ENCODE results near the gene ERMN. TPM values are rescaled to one million over a fixed set of nuclear protein-coding genes. Genes with fewer than 3 reads are reported as not detected.

Gene ERMN
- total and polyA plus RNA-seq, 4 donors = 0.51 to 1.6 (median 0.62) TPM

DNA sequence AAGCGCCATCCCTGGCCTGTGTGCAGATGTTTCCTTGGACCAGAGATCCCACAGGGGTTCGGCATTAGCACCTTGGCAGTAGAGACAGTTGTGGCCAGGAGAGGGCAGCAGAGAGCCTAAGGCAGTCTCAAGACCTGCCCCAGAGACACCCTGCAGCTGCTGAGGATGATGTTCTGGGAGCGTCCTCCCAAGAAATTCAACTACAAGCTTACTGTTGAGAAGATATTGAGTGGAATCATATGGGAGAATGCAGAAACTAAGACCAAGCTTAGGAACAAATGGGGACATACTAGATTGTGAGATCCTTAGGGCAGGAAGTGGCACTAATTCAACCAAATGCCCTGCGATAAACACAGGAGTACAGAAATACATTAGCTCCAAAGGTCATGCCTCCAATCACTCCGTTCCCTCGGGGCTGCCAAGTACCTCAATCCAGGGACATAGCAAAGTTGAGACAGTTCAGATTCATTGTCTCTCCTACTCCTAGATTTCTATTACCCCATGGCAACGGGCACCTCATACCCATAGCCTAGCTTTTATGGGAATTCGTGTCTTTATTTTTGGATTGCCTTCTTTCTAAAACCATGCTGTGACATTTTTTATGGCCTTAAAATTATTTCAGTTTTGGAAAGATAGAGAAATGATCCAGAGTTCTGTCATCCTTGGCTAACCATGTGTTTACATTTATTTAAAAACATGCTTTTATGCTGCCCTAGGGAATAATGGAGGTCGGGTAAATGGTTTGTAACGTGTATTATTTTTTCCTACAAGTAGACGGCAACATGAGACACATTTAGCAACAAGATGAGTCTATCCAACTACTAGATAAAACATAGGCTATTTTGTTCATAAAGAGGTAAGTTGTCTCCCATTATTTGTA lies 2.2 kb upstream of the ERMN start:
- Histone ChIP-seq H3K9me3 (ENCODE audit: control insufficient read depth in 4 of 4, insufficient read depth in 3 of 4, low read length in 3 of 4) (no peaks in the 10 kb centered on the region), H3K36me3 (ENCODE audit: control insufficient read depth in 4 of 4, insufficient read depth in 4 of 4, low read length in 4 of 4) (no peaks in the 10 kb centered on the region), H3K4me1 (ENCODE audit: control insufficient read depth in 5 of 5, insufficient read depth in 5 of 5, low read length in 5 of 5) (peaks cover 0 to 11% (median 4%) of the 10 kb centered on the region in 5 donors), H3K4me3 (no peak overlapping the region), H3K27me3 (ENCODE audit: control insufficient read depth in 3 of 3, insufficient read depth in 3 of 3, low read length in 2 of 3) (no peaks in the 10 kb centered on the region), H3K9ac (ENCODE audit: insufficient read depth in 1 of 2, low read length in 2 of 2) (no peak overlapping the region), H3K27ac (ENCODE audit: low read depth in 1 of 2, low read length in 1 of 2) (no peak overlapping the region)
- ATAC-seq (ENCODE audit: insufficient read depth, low FRiP score) (peak; percentile 90), DNase-seq (peak in 2 of 3 donors; percentile 79 to 85)
- WGBS, 2 donors = 46 to 58% methylated on average over 11 of the region's 11 CpGs
- TF ChIP-seq, protein P1, sequence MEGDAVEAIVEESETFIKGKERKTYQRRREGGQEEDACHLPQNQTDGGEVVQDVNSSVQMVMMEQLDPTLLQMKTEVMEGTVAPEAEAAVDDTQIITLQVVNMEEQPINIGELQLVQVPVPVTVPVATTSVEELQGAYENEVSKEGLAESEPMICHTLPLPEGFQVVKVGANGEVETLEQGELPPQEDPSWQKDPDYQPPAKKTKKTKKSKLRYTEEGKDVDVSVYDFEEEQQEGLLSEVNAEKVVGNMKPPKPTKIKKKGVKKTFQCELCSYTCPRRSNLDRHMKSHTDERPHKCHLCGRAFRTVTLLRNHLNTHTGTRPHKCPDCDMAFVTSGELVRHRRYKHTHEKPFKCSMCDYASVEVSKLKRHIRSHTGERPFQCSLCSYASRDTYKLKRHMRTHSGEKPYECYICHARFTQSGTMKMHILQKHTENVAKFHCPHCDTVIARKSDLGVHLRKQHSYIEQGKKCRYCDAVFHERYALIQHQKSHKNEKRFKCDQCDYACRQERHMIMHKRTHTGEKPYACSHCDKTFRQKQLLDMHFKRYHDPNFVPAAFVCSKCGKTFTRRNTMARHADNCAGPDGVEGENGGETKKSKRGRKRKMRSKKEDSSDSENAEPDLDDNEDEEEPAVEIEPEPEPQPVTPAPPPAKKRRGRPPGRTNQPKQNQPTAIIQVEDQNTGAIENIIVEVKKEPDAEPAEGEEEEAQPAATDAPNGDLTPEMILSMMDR (IDR thresholded peaks at IDR 0.05; ENCODE audit: control extremely low read depth, extremely low read depth) = peak; percentile 61

DNA sequence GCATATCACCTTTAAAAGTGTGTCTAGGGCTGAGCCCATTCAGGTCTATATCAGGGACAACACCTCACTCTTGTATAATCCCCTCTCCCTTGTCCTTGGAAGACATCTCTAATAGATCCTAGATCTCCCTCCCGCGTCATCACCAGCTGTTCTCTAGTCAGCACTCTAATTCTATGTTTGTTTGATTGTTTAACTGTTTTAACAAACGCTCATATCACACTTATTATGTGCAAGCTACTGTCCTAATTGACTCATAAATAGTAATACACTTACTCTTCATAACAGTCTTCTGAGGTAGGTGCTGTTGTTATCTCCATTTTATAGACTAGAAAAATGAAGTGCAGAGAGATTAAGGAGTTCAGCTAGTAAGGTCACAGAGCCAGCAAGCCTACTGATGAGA lies 1.6 kb upstream of the ERMN start:
- WGBS, 2 donors = 69 to 77% methylated on average over 3 of the region's 3 CpGs
- TF ChIP-seq, protein P1 (IDR thresholded peaks at IDR 0.05; ENCODE audit: control extremely low read depth, extremely low read depth) = no peak
- Histone ChIP-seq H3K9ac (ENCODE audit: insufficient read depth in 1 of 2, low read length in 2 of 2) (no peak overlapping the region), H3K9me3 (ENCODE audit: control insufficient read depth in 4 of 4, insufficient read depth in 3 of 4, low read length in 3 of 4) (no peaks in the 10 kb centered on the region), H3K4me1 (ENCODE audit: control insufficient read depth in 5 of 5, insufficient read depth in 5 of 5, low read length in 5 of 5) (peaks cover 0 to 11% (median 4%) of the 10 kb centered on the region in 5 donors), H3K36me3 (ENCODE audit: control insufficient read depth in 4 of 4, insufficient read depth in 4 of 4, low read length in 4 of 4) (no peaks in the 10 kb centered on the region), H3K27me3 (ENCODE audit: control insufficient read depth in 3 of 3, insufficient read depth in 3 of 3, low read length in 2 of 3) (no peaks in the 10 kb centered on the region), H3K4me3 (no peak overlapping the region), H3K27ac (ENCODE audit: low read depth in 1 of 2, low read length in 1 of 2) (no peak overlapping the region)
- DNase-seq = peak in 2 of 3 donors; percentile 31 to 79
- no peak for ATAC-seq (ENCODE audit: insufficient read depth, low FRiP score)

DNA sequence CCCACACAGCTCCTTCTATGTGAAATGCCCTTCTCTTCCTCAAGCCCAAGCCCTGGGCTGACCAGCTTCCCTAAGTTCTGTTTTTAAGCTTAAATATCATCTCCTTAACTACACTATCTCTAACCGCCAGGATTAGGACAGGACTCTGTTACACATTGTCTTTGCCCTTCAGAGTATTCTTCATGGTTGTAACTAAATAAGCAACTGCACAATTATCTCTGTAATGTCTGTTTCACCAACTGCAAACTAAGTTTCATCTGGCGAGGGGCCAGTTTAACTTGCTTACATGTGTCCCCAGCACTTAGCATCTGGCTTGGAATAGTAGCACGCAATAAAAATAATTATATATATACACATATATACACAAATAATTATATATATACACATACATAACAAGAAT lies 1.1 kb upstream of the ERMN start:
- TF ChIP-seq, protein P1 (IDR thresholded peaks at IDR 0.05; ENCODE audit: control extremely low read depth, extremely low read depth) = no peak
- no peak for ATAC-seq (ENCODE audit: insufficient read depth, low FRiP score)
- H3K4me1 ChIP-seq (ENCODE audit: control insufficient read depth in 5 of 5, insufficient read depth in 5 of 5, low read length in 5 of 5) = peaks cover 0 to 11% (median 4%) of the 10 kb centered on the region in 5 donors
- H3K4me3 ChIP-seq = no peak overlapping the region
- WGBS, 2 donors = 78 to 86% methylated on average over 3 of the region's 3 CpGs
- peaks cover 0 to 3% (median 0%) of the 10 kb centered on the region in 3 donors for H3K27me3 ChIP-seq (ENCODE audit: control insufficient read depth in 3 of 3, insufficient read depth in 3 of 3, low read length in 2 of 3)
- H3K9me3 ChIP-seq (ENCODE audit: control insufficient read depth in 4 of 4, insufficient read depth in 3 of 4, low read length in 3 of 4) = no peaks in the 10 kb centered on the region
- no peaks in the 10 kb centered on the region for H3K36me3 ChIP-seq (ENCODE audit: control insufficient read depth in 4 of 4, insufficient read depth in 4 of 4, low read length in 4 of 4)
- DNase-seq = peak; percentile 47 to 72 (median 70)
- H3K27ac ChIP-seq (ENCODE audit: low read depth in 1 of 2, low read length in 1 of 2) = no peak overlapping the region
- no peak overlapping the region for H3K9ac ChIP-seq (ENCODE audit: insufficient read depth in 1 of 2, low read length in 2 of 2)

All from lung (tissue), 12 donors.